Esophagus muscularis mucosa (tissue), 3 donors: Measurements from ENCODE around the gene DNER.

Experiments used
- POLR2A ChIP-seq: fragments of 450-650 bp; IDR thresholded peaks from one replicate; pipeline ENCODE4 v1.6.1; 2017; ENCODE audit warnings: antibody characterized with exemption, moderate library complexity, mild to moderate bottlenecking, low read depth
- POLR2AphosphoS5 ChIP-seq, 2 donors: sonication (generic); formaldehyde crosslinking; IDR thresholded peaks; one replicate each; pipeline ENCODE4 v1.6.1; 2017; ENCODE audit warnings: antibody characterized with exemption in 2 of 2
- TF ChIP-seq, protein P1 (sequence below), 3 experiments: fragments of 200-600 bp in 2 of 3; fragments of 450-650 bp in 1 of 3; sonication (generic) in 2 of 3; IDR thresholded peaks; one replicate each; pipeline ENCODE4 v1.5.1; 2017 to 2019; ENCODE audit warnings: antibody characterized with exemption in 3 of 3, mild to moderate bottlenecking in 2 of 3, moderate library complexity in 1 of 3

- TF ChIP-seq, protein P1, sequence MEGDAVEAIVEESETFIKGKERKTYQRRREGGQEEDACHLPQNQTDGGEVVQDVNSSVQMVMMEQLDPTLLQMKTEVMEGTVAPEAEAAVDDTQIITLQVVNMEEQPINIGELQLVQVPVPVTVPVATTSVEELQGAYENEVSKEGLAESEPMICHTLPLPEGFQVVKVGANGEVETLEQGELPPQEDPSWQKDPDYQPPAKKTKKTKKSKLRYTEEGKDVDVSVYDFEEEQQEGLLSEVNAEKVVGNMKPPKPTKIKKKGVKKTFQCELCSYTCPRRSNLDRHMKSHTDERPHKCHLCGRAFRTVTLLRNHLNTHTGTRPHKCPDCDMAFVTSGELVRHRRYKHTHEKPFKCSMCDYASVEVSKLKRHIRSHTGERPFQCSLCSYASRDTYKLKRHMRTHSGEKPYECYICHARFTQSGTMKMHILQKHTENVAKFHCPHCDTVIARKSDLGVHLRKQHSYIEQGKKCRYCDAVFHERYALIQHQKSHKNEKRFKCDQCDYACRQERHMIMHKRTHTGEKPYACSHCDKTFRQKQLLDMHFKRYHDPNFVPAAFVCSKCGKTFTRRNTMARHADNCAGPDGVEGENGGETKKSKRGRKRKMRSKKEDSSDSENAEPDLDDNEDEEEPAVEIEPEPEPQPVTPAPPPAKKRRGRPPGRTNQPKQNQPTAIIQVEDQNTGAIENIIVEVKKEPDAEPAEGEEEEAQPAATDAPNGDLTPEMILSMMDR (IDR thresholded peaks at IDR 0.05): no peak
- TF ChIP-seq POLR2AphosphoS5 (IDR thresholded peaks at IDR 0.05) (no peak), POLR2A (no peak)
These were observed 258.3 kb downstream of the DNER start for GRCh38 chr2:229456091-229456490.
